Measurements from ENCODE around the gene ASTN2.

The ASTN2 gene

GRCh38 chr9:116452227-116452626 lies 962.6 kb downstream of the ASTN2 start:
- Histone ChIP-seq H3K9ac (no peak overlapping the region), H3K4me3 (IDR thresholded peaks at IDR 0.05; ENCODE audit: insufficient read depth, low read depth, low read length) (no peak overlapping the region), H4K20me1 (ENCODE audit: insufficient read depth) (no peaks in the 10 kb centered on the region), H2AFZ (ENCODE audit: low read depth) (no peak overlapping the region), H3K4me1 (ENCODE audit: low read depth, poor library complexity, severe bottlenecking) (peaks cover 5% of the 10 kb centered on the region), H3K27ac (no peak overlapping the region), H3K4me2 (no peak overlapping the region), H3K27me3 (ENCODE audit: insufficient read depth, low read depth) (no peaks in the 10 kb centered on the region), H3K36me3 (ENCODE audit: insufficient read depth) (no peaks in the 10 kb centered on the region), H3K79me2 (ENCODE audit: insufficient read depth, low read depth) (no peaks in the 10 kb centered on the region)
- TF ChIP-seq CTCF (conservative IDR thresholded peaks at IDR 0.05; ENCODE audit: low read depth, low read length) = no peak

- no peak overlapping the region for H3K9ac ChIP-seq
- no peak overlapping the region for H3K27ac ChIP-seq
- no peaks in the 10 kb centered on the region for H4K20me1 ChIP-seq (ENCODE audit: insufficient read depth)
- no peaks in the 10 kb centered on the region for H3K27me3 ChIP-seq (ENCODE audit: insufficient read depth, low read depth)
- H3K4me2 ChIP-seq = no peak overlapping the region
- no peaks in the 10 kb centered on the region for H3K36me3 ChIP-seq (ENCODE audit: insufficient read depth)
- H3K4me3 ChIP-seq (IDR thresholded peaks at IDR 0.05; ENCODE audit: insufficient read depth, low read depth, low read length) = no peak overlapping the region
- TF ChIP-seq CTCF (conservative IDR thresholded peaks at IDR 0.05; ENCODE audit: low read depth, low read length) = no peak
- H3K4me1 ChIP-seq (ENCODE audit: low read depth, poor library complexity, severe bottlenecking) = peaks cover 5% of the 10 kb centered on the region
- H2AFZ ChIP-seq (ENCODE audit: low read depth) = no peak overlapping the region
- H3K79me2 ChIP-seq (ENCODE audit: insufficient read depth, low read depth) = no peaks in the 10 kb centered on the region
These were observed 963.2 kb downstream of the ASTN2 start for GRCh38 chr9:116451500-116452115.

GRCh38 chr9:116450378-116451139 lies 964.3 kb downstream of the ASTN2 start:
- no peaks in the 10 kb centered on the region for H3K36me3 ChIP-seq (ENCODE audit: insufficient read depth)
- no peaks in the 10 kb centered on the region for H4K20me1 ChIP-seq (ENCODE audit: insufficient read depth)
- peaks cover 5% of the 10 kb centered on the region for H3K4me1 ChIP-seq (ENCODE audit: low read depth, poor library complexity, severe bottlenecking)
- H3K9ac ChIP-seq = no peak overlapping the region
- H3K27ac ChIP-seq = no peak overlapping the region
- TF ChIP-seq CTCF (conservative IDR thresholded peaks at IDR 0.05; ENCODE audit: low read depth, low read length) = no peak
- H2AFZ ChIP-seq (ENCODE audit: low read depth) = no peak overlapping the region
- no peak overlapping the region for H3K4me3 ChIP-seq (IDR thresholded peaks at IDR 0.05; ENCODE audit: insufficient read depth, low read depth, low read length)
- no peak overlapping the region for H3K4me2 ChIP-seq
- no peaks in the 10 kb centered on the region for H3K27me3 ChIP-seq (ENCODE audit: insufficient read depth, low read depth)
- H3K79me2 ChIP-seq (ENCODE audit: insufficient read depth, low read depth) = no peaks in the 10 kb centered on the region

- Histone ChIP-seq H3K4me1 (ENCODE audit: low read depth, poor library complexity, severe bottlenecking) (peaks cover 5% of the 10 kb centered on the region), H3K27ac (no peak overlapping the region), H2AFZ (ENCODE audit: low read depth) (no peak overlapping the region), H3K4me2 (no peak overlapping the region), H3K9ac (no peak overlapping the region), H3K4me3 (IDR thresholded peaks at IDR 0.05; ENCODE audit: insufficient read depth, low read depth, low read length) (no peak overlapping the region), H3K36me3 (ENCODE audit: insufficient read depth) (no peaks in the 10 kb centered on the region), H3K27me3 (ENCODE audit: insufficient read depth, low read depth) (no peaks in the 10 kb centered on the region), H3K79me2 (ENCODE audit: insufficient read depth, low read depth) (no peaks in the 10 kb centered on the region), H4K20me1 (ENCODE audit: insufficient read depth) (no peaks in the 10 kb centered on the region)
- TF ChIP-seq CTCF (conservative IDR thresholded peaks at IDR 0.05; ENCODE audit: low read depth, low read length) = no peak
These were observed 964.9 kb downstream of the ASTN2 start for GRCh38 chr9:116449949-116450348.
